ENCODE measurements around the gene GPR173. TPM values are rescaled to one million over a fixed set of nuclear protein-coding genes. Genes with fewer than 3 reads are reported as not detected.

The GPR173 gene
- total and polyA plus RNA-seq, 8 donors: 0.44 to 7.5 (median 0.77) TPM; not detected in 4

DNA sequence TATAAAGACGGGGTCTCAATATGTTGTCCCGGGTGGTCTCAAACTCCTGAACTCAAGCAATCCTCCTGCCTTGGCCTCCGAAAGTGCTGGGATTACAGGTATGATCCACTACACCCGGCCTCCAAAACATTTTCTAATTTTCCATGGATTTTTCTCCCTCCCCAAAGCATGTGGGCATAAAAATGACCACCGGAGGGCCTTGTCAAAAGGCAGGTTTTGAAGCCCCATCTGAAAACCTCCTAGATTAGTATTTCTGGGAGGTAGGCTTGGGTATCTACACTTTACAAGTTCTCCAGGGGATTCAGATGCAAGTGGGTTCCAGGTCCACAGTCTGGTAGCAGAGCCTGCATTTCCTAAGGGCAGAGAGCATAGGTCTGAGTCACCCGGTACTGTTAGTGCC, 1.4 kb upstream of the GPR173 start:
- intact Hi-C loops (cut with DNase I; ENCODE audit: low total_unique reads): no loop called here
- no peak overlapping the region for H3K27ac ChIP-seq
- H3K4me3 ChIP-seq: no peak overlapping the region
- TF ChIP-seq POLR2AphosphoS5 (IDR thresholded peaks at IDR 0.05): no peak
- TF ChIP-seq POLR2A (IDR thresholded peaks at IDR 0.05): no peak
- TF ChIP-seq, protein P1, sequence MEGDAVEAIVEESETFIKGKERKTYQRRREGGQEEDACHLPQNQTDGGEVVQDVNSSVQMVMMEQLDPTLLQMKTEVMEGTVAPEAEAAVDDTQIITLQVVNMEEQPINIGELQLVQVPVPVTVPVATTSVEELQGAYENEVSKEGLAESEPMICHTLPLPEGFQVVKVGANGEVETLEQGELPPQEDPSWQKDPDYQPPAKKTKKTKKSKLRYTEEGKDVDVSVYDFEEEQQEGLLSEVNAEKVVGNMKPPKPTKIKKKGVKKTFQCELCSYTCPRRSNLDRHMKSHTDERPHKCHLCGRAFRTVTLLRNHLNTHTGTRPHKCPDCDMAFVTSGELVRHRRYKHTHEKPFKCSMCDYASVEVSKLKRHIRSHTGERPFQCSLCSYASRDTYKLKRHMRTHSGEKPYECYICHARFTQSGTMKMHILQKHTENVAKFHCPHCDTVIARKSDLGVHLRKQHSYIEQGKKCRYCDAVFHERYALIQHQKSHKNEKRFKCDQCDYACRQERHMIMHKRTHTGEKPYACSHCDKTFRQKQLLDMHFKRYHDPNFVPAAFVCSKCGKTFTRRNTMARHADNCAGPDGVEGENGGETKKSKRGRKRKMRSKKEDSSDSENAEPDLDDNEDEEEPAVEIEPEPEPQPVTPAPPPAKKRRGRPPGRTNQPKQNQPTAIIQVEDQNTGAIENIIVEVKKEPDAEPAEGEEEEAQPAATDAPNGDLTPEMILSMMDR (IDR thresholded peaks at IDR 0.05): no peak
- no peak for TF ChIP-seq EP300 (IDR thresholded peaks at IDR 0.05)
- no peaks in the 10 kb centered on the region for H3K9me3 ChIP-seq
- no peak for DNase-seq
- H3K36me3 ChIP-seq: no peaks in the 10 kb centered on the region
- H3K4me1 ChIP-seq: peaks cover 0 to 3% (median 0%) of the 10 kb centered on the region in 4 donors
- 86 to 93% (median 88%) methylated on average over 6 of the region's 6 CpGs for WGBS, 5 donors
- H3K27me3 ChIP-seq: peaks cover 0 to 23% (median 9%) of the 10 kb centered on the region in 3 donors

DNA sequence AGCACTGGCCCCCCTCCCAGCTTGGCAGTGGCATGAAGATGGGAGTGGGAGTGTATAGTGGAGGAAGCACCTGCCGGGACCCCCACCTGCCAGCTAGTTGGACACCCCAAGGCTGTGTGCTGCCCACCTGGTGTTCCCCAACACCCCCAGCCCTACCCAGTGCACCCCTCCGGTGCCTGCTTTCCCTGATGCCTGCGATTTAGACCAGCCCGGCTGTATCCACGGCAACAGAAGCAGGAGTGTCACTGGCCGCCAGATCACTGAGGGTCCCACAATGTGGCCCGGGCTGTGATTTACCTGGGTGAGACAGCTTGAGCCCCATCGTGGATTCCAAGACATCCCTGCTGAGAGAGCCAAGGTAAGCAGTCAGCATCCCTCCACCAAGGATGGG, 533 bp downstream of the GPR173 start:
- Histone ChIP-seq H3K27ac (peak overlapping the region in 1 of 5 donors; percentile 24), H3K27me3 (peaks cover 0 to 14% (median 9%) of the 10 kb centered on the region in 3 donors), H3K4me3 (peak overlapping the region; percentile 39 to 50 (median 44)), H3K4me1 (peaks cover 0 to 3% (median 0%) of the 10 kb centered on the region in 4 donors), H3K36me3 (no peaks in the 10 kb centered on the region), H3K9me3 (no peaks in the 10 kb centered on the region)
- no peak for TF ChIP-seq POLR2A (IDR thresholded peaks at IDR 0.05)
- DNase-seq: peak in 1 of 2 donors; percentile 8
- WGBS, 5 donors: 0 to 47% (median 25%) methylated on average over 2 to 8 of the region's 8 CpGs
- intact Hi-C loops (cut with DNase I; ENCODE audit: low total_unique reads): no loop called here

DNA sequence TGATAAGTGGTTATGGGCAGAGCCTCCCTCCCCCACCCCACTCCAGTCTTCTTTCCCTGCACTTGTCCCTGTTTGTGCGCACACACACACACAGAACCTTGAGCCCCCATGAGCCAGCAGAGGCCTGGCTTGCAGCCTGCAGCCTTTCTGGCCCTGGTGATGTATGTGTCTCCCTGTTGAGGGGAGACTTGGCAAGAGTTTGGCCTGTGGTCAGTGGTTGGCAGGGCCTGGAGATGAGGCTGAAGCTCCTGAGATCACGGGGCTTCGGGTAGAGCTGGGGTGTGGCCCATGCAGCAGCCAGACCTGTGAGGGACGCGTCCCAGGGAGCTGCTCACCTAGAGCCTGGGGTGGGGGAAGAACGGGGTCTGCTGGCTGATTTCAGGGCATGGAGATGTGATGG, 2.3 kb downstream of the GPR173 start:
- H3K9me3 ChIP-seq: no peaks in the 10 kb centered on the region
- peaks cover 0 to 3% (median 0%) of the 10 kb centered on the region in 4 donors for H3K4me1 ChIP-seq
- H3K36me3 ChIP-seq: no peaks in the 10 kb centered on the region
- 65 to 83% (median 80%) methylated on average over 4 to 6 of the region's 6 CpGs for WGBS, 5 donors
- H3K27ac ChIP-seq: no peak overlapping the region
- TF ChIP-seq POLR2A (IDR thresholded peaks at IDR 0.05) (no peak), POLR2AphosphoS5 (IDR thresholded peaks at IDR 0.05) (no peak), EP300 (IDR thresholded peaks at IDR 0.05) (no peak)
- TF ChIP-seq, protein P1 (IDR thresholded peaks at IDR 0.05): no peak
- H3K4me3 ChIP-seq: no peak overlapping the region
- DNase-seq: no peak
- intact Hi-C loops (cut with DNase I; ENCODE audit: low total_unique reads): no loop called here
- H3K27me3 ChIP-seq: peaks cover 0 to 14% (median 9%) of the 10 kb centered on the region in 3 donors

DNA sequence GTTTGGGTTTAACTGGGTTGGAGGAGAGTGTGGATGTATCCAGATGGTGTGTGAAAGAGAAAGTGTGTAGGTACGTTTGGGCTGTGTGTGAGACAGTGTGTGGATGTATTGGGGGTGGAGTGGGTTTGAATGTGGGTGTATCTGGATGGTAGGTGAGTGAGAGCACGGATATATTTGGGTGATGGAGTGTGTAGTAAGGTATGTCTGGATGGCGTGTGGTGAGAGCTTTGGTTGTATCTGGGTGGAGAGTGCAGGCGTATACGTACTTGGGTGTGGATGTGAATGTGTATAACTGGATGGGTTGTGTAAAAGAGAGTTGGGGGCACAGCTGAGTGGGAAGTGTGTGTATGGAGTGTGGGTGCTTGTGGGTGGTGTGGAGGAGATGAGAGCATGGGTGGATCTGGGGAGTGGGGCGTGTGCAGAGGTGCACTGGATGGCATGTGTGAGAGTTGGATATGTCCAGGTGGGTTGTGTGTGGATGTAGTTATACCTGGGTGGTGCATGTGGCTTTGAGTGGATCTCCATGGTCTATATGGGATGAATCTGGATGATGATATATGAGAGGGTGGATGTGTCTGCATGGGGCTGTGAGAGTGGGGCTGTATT, 6.8 kb downstream of the GPR173 start:
- 77 to 88% (median 86%) methylated on average over 6 of the region's 6 CpGs for WGBS, 5 donors
- Histone ChIP-seq H3K4me3 (no peak overlapping the region), H3K27ac (no peak overlapping the region), H3K4me1 (no peaks in the 10 kb centered on the region), H3K36me3 (no peaks in the 10 kb centered on the region), H3K27me3 (no peaks in the 10 kb centered on the region), H3K9me3 (no peaks in the 10 kb centered on the region)
- DNase-seq: no peak
- intact Hi-C loops (cut with DNase I; ENCODE audit: low total_unique reads): no loop called here
- TF ChIP-seq EP300 (IDR thresholded peaks at IDR 0.05) (no peak), POLR2A (IDR thresholded peaks at IDR 0.05) (no peak), POLR2AphosphoS5 (IDR thresholded peaks at IDR 0.05) (no peak)
- TF ChIP-seq, protein P1 (IDR thresholded peaks at IDR 0.05): no peak

DNA sequence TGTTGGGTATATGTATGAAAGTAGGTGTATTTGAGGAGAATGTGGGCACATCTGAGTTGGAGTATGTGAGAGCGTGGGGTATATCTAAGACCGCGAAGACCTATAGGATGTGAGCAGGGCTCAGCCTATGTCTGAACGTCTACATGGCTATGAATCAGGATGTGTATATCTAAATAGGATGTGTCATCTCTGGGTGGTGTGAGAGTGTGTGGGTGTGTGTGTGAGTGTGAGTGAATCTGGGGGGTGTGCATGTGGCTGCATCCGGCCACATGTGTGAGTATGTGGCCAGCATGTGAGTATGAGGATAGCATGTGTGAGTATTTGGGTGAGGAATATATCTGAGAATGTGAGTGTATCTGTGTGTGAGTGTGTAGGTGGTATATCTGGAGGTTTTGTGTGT, 7.7 kb downstream of the GPR173 start:
- no peaks in the 10 kb centered on the region for H3K36me3 ChIP-seq
- WGBS, 5 donors: 80 to 91% (median 82%) methylated on average over 5 of the region's 5 CpGs
- no peaks in the 10 kb centered on the region for H3K27me3 ChIP-seq
- no peak overlapping the region for H3K4me3 ChIP-seq
- no peak overlapping the region for H3K27ac ChIP-seq
- no peak for DNase-seq
- no peaks in the 10 kb centered on the region for H3K4me1 ChIP-seq
- intact Hi-C loops (cut with DNase I; ENCODE audit: low total_unique reads): no loop called here
- TF ChIP-seq POLR2AphosphoS5 (IDR thresholded peaks at IDR 0.05) (no peak), EP300 (IDR thresholded peaks at IDR 0.05) (no peak), POLR2A (IDR thresholded peaks at IDR 0.05) (no peak)
- TF ChIP-seq, protein P1 (IDR thresholded peaks at IDR 0.05): no peak
- no peaks in the 10 kb centered on the region for H3K9me3 ChIP-seq
